OCI-LY7 (cell line): Measurements from ENCODE around the gene HPSE2. TPM values are rescaled to one million over a fixed set of nuclear protein-coding genes. Genes with fewer than 3 reads are reported as not detected.

ENCODE experiments used
- BruUV-seq: library from RNA; stranded (reverse); fragments of 400-500 nt; replicated peaks from 2 replicates; lab custom pipeline; 2021; lab: Mats Ljungman, UMichigan
- CTCF ChIA-PET: fragments of 300-600 bp; sonication (Branson Sonifier 250); formaldehyde crosslinking; loops from one replicate; lab custom pipeline; 2022; ENCODE audit warnings: antibody characterized with exemption; ENCODE audit not compliant: unreplicated experiment; lab: Charles Lee
- POLR2A ChIA-PET: fragments of 300-600 bp; sonication (Branson Sonifier 250); formaldehyde crosslinking; loops from one replicate; lab custom pipeline; 2022; ENCODE audit warnings: antibody characterized with exemption; lab: Charles Lee
- DNase-seq: peaks from one replicate; pipeline ENCODE4 v3.0.0-alpha.2; 2015; ENCODE audit warnings: low spot score
- H2AFZ ChIP-seq: fragments of 200-600 bp; sonication (generic), shearing (Covaris generic); 2 replicates; pipeline ENCODE4 v1.6.1; 2014; ENCODE audit warnings: mild to moderate bottlenecking, antibody characterized with exemption, low read length, moderate library complexity
- H3K27ac ChIP-seq: fragments of 200-600 bp; sonication (generic); 2 replicates; pipeline ENCODE4 v1.5.1; 2014; ENCODE audit warnings: mixed run types, low read depth, mild to moderate bottlenecking, moderate library complexity, low read length, inconsistent platforms; ENCODE audit not compliant: poor library complexity, severe bottlenecking
- H3K36me3 ChIP-seq: fragments of 200-600 bp; sonication (generic); 2 replicates; pipeline ENCODE4 v1.6.1; 2014; ENCODE audit warnings: mild to moderate bottlenecking, antibody characterized with exemption, low read length, moderate library complexity, mixed read lengths; ENCODE audit not compliant: insufficient read depth
- H3K4me1 ChIP-seq: fragments of 200-600 bp; sonication (generic); 2 replicates; pipeline ENCODE4 v1.5.1; 2014; ENCODE audit warnings: mild to moderate bottlenecking, low read length; ENCODE audit not compliant: insufficient read depth, poor library complexity, severe bottlenecking
- H3K4me2 ChIP-seq: fragments of 200-600 bp; sonication (generic); 2 replicates; pipeline ENCODE4 v1.6.1; 2014; ENCODE audit warnings: mild to moderate bottlenecking, low read length
- H3K4me3 ChIP-seq: fragments of 200-600 bp; sonication (generic); 2 replicates; pipeline ENCODE4 v1.5.1; 2014; ENCODE audit warnings: mild to moderate bottlenecking, low read depth, low read length; ENCODE audit not compliant: poor library complexity, severe bottlenecking
- H3K79me2 ChIP-seq: fragments of 200-600 bp; sonication (generic); 2 replicates; pipeline ENCODE4 v1.6.1; 2016; ENCODE audit warnings: low read depth, mild to moderate bottlenecking, low read length, moderate library complexity, mixed read lengths; ENCODE audit not compliant: insufficient read depth
- H3K9me2 ChIP-seq: fragments of 200-600 bp; sonication (generic); 2 replicates; pipeline ENCODE4 v1.6.1; 2016; ENCODE audit warnings: mild to moderate bottlenecking, low read length, mixed read lengths; ENCODE audit not compliant: insufficient read depth
- H3K9me3 ChIP-seq: fragments of 200-600 bp; sonication (generic); 2 replicates; pipeline ENCODE4 v1.6.1; 2014; ENCODE audit warnings: mild to moderate bottlenecking, mixed run types, low read length, mixed read lengths
- H4K20me1 ChIP-seq: fragments of 200-600 bp; sonication (generic); 2 replicates; pipeline ENCODE4 v1.6.1; 2014; ENCODE audit warnings: mild to moderate bottlenecking, antibody characterized with exemption, low read length, moderate library complexity, mixed read lengths; ENCODE audit not compliant: insufficient read depth
- CTCF ChIP-seq: fragments of 200-600 bp; sonication (generic); conservative IDR thresholded peaks from 2 replicates; pipeline ENCODE4 v1.5.1; 2014; ENCODE audit warnings: mild to moderate bottlenecking, antibody characterized with exemption, low read length, moderate library complexity, mixed read lengths
- EZH2phosphoT487 ChIP-seq: fragments of 200-600 bp; sonication (generic); IDR thresholded peaks from 2 replicates; pipeline ENCODE4 v1.6.1; 2018; ENCODE audit warnings: low read depth, borderline replicate concordance, mild to moderate bottlenecking, mixed run types, antibody characterized with exemption, low read length, moderate library complexity, mixed read lengths
- intact Hi-C: fragments of 100-400 bp; cut with micrococcal nuclease; formaldehyde crosslinking; loops from one replicate; pipeline ENCODE4 v1.10.0; 2022; ENCODE audit not compliant: unreplicated experiment
- total RNA-seq, 2 experiments: library from RNA; depleted of rRNA in 1 of 2; stranded (reverse); fragments of >200 nt in 1 of 2; shearing (Covaris generic) in 1 of 2; gene quantifications; 2 replicates each; pipeline ENCODE4 v1.2.3, GENCODE V29; 2014 to 2022

The HPSE2 gene
- total RNA-seq, 2 experiments from 2014 or later = not detected

GRCh38 chr10:98419469-98420261, 816.0 kb downstream of the HPSE2 start:
- no peaks in the 10 kb centered on the region for H4K20me1 ChIP-seq
- intact Hi-C loops = no loop called here

GRCh38 chr10:98418665-98419468, 816.8 kb downstream of the HPSE2 start:
- Histone ChIP-seq H3K27ac (no peak overlapping the region), H3K9me3 (no peaks in the 10 kb centered on the region), H3K4me1 (no peaks in the 10 kb centered on the region), H3K79me2 (no peaks in the 10 kb centered on the region), H3K4me2 (no peak overlapping the region), H3K4me3 (no peak overlapping the region), H3K9me2 (no peaks in the 10 kb centered on the region), H3K36me3 (peaks cover 7% of the 10 kb centered on the region; the same call in 1 of the 2 replicates), H2AFZ (no peak overlapping the region), H4K20me1 (no peaks in the 10 kb centered on the region)
- CTCF ChIA-PET = no interaction called here
- DNase-seq = no peak
- intact Hi-C loops = no loop called here
- no TSS peak for BruUV-seq
- TF ChIP-seq CTCF = no peak
- TF ChIP-seq EZH2phosphoT487 = no peak
- POLR2A ChIA-PET = no interaction called here

More at GRCh38 chr10:98419469-98420261, 816.0 kb downstream of the HPSE2 start:
- Histone ChIP-seq H3K9me3 (no peaks in the 10 kb centered on the region), H3K4me3 (no peak overlapping the region), H2AFZ (no peak overlapping the region), H3K9me2 (no peaks in the 10 kb centered on the region), H3K79me2 (no peaks in the 10 kb centered on the region), H3K36me3 (peaks cover 7% of the 10 kb centered on the region; the same call in 1 of the 2 replicates), H3K27ac (no peak overlapping the region), H3K4me2 (no peak overlapping the region), H3K4me1 (no peaks in the 10 kb centered on the region)
- ChIA-PET CTCF (no interaction called here), POLR2A (no interaction called here)
- no TSS peak for BruUV-seq
- DNase-seq = no peak
- TF ChIP-seq EZH2phosphoT487 = no peak
- TF ChIP-seq CTCF = no peak
